Measurements from ENCODE around the gene MLLT1. TPM values are rescaled to one million over a fixed set of nuclear protein-coding genes. Genes with fewer than 3 reads are reported as not detected.
A peak's percentile ranks its signal among the peaks of the same experiment; 100 is the strongest.

Gene MLLT1, protein sequence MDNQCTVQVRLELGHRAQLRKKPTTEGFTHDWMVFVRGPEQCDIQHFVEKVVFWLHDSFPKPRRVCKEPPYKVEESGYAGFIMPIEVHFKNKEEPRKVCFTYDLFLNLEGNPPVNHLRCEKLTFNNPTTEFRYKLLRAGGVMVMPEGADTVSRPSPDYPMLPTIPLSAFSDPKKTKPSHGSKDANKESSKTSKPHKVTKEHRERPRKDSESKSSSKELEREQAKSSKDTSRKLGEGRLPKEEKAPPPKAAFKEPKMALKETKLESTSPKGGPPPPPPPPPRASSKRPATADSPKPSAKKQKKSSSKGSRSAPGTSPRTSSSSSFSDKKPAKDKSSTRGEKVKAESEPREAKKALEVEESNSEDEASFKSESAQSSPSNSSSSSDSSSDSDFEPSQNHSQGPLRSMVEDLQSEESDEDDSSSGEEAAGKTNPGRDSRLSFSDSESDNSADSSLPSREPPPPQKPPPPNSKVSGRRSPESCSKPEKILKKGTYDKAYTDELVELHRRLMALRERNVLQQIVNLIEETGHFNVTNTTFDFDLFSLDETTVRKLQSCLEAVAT
- total RNA-seq (2021; fragmentation: NEBNext Ultra II Directional; extraction: Animal tissue kit (Norgen Biotek cat#: 25700)), result 42.4 and 45.1 TPM in 2 replicates
- polyA plus RNA-seq (2011; rRNA removed), result 18.8 and 27.7 TPM in 2 replicates
- 19.7 TPM for polyA plus RNA-seq (2011; cell fraction: cytosol; rRNA removed)
- polyA plus RNA-seq (2011; cell fraction: nucleus; rRNA removed), result 74.8 TPM
- 24.7 to 35.8 TPM (median 32.5 TPM) in 4 replicates for polyA plus RNA-seq (2012, experiment 1 of 2)
- 17.2 TPM for polyA plus RNA-seq (2012, experiment 2 of 2)
- polyA plus RNA-seq (2013, experiment 1 of 2), result 22.0 TPM
- 21.5 TPM for polyA plus RNA-seq (2013, experiment 2 of 2)
- 7.1 and 12.4 TPM in 2 replicates for polyA minus RNA-seq (2011; rRNA and poly(A)+ RNA removed)
- 42.9 TPM for polyA minus RNA-seq (2011; cell fraction: cytosol; rRNA and poly(A)+ RNA removed)
- 13.2 TPM for polyA minus RNA-seq (2011; cell fraction: nucleus; rRNA and poly(A)+ RNA removed)
- long read RNA-seq, experiment 1, full-length matches to known transcripts, result 3 of 41 reads
- long read RNA-seq, experiment 1, partial matches to known transcripts, result 5 of 41 reads
- long read RNA-seq, experiment 1, other reads (novel, unspliced or antisense), result 33 of 41 reads
- long read RNA-seq, experiment 2, result 0 reads

DNA sequence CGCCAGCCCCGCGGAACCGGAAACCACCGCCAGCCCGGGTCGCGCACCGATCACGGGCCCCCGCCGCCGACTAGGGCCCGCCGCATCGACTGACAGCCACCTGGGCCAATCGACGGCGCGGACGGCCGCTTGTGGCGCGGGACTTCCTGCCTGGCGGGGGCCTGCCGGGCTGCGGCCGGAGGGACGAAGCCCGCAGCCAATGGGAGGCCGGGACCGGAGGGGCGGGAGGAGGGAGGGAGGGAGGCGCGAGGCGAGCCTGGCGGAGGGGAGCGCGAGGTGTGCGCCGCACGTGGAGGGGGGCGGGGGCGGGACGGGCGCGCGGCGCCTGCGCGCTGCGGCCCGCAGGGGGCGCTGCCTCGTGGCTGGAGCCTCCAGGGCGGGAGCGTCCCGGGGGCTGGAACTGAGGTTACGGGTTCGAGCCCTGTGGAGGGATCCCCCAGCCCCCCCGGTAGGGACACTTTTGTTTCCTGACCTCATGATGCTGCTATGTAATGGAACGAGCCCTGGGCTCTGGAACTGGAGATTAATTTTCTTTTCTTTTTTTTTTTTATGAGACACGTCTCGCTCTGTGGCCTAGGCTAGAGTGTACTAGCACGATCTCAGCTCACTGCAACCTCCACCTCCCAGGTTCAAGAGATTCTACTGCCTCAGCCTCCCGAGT lies at the start of gene MLLT1:
Gene MLLT1, minus strand, starts transcription at position 45 of the 661 bp plus-strand sequence. CDS start 191 bp downstream, outside the sequence.
- H3K4me3 ChIP-seq (ENCODE audit: extremely low read depth in 1 of 4, insufficient read depth in 2 of 4, low read depth in 3 of 4, low read length in 4 of 4), result peak within 1 kb of the TSS; percentile 69 to 83 (median 75)
- H3K79me1 ChIP-seq (ENCODE audit: low read depth, low read length), result peaks cover 28% of the 10 kb centered on the region
- H3K4ac ChIP-seq (replicated peaks; ENCODE audit: insufficient read length, low read depth, low read length), result no peak within 1 kb of the TSS
- peaks cover 20 to 27% of the 10 kb centered on the region in 2 experiments for H4K20me1 ChIP-seq (replicated peaks in 1 of 2; ENCODE audit: control insufficient read depth in 1 of 2, insufficient read depth in 2 of 2, low read length in 2 of 2)
- no peak within 1 kb of the TSS for H2BK15ac ChIP-seq (ENCODE audit: low read length)
- H3K23me2 ChIP-seq (ENCODE audit: low read depth, low read length), result peaks cover 5% of the 10 kb centered on the region; the same call in 1 of the 2 replicates
- H2AFZ ChIP-seq (ENCODE audit: low read length), result no peak within 1 kb of the TSS
- H2BK5ac ChIP-seq (ENCODE audit: low read depth, low read length), result no peak within 1 kb of the TSS
- H4K5ac ChIP-seq (ENCODE audit: insufficient read length, low read depth, low read length), result no peak within 1 kb of the TSS
- no peak within 1 kb of the TSS for H3K23ac ChIP-seq (ENCODE audit: insufficient read length)
- FAIRE-seq, result no peak
- 0 out of 4 replicates have a peak, but pooled peaks cover 0 to 4% of the 10 kb centered on the region in 2 experiments for H3K9me3 ChIP-seq (ENCODE audit: insufficient read depth in 2 of 2, low read depth in 1 of 2, low read length in 1 of 2)
- CTCF ChIA-PET (ENCODE audit: partially characterized antibody), result interaction anchor here (0.7 to 1.0 kb wide), 2 partner anchors 62 to 86 kb away, joined by 3 read pairs; no protein-coding TSS in a partner anchor
- peak within 1 kb of the TSS; percentile 64 to 88 for H3K4me2 ChIP-seq (ENCODE audit: insufficient read depth in 1 of 2, low read depth in 2 of 2, low read length in 2 of 2)
- POLR2A ChIA-PET (ENCODE audit: partially characterized antibody), result no interaction called here
- H4K8ac ChIP-seq (ENCODE audit: extremely low read depth, insufficient read depth, low read length), result peak within 1 kb of the TSS; percentile 68
- H3K18ac ChIP-seq (ENCODE audit: extremely low read depth, low read length), result no peak within 1 kb of the TSS
- no peaks in the 10 kb centered on the region; a peak in 1 of 8 replicates for H3K36me3 ChIP-seq (ENCODE audit: control insufficient read depth in 2 of 4, insufficient read depth in 4 of 4, low read length in 3 of 4)
- H2BK12ac ChIP-seq (ENCODE audit: low read depth, low read length), result no peak within 1 kb of the TSS
- H3K14ac ChIP-seq (ENCODE audit: insufficient read length), result no peak within 1 kb of the TSS
- H3K4me1 ChIP-seq (replicated peaks in 1 of 4; ENCODE audit: control insufficient read depth in 3 of 4, insufficient read depth in 4 of 4, low read length in 3 of 4), result peaks cover 0 to 18% (median 5%) of the 10 kb centered on the region in 4 experiments; a peak in 4 of 7 replicates
- H2BK120ac ChIP-seq (replicated peaks; ENCODE audit: low read depth, low read length), result no peak within 1 kb of the TSS
- H3K9ac ChIP-seq (replicated peaks in 1 of 4; ENCODE audit: extremely low read depth in 1 of 4, low read depth in 3 of 4, low read length in 3 of 4), result peak within 1 kb of the TSS; percentile 41 to 91 (median 68)
- H2BK20ac ChIP-seq (ENCODE audit: low read length), result no peak within 1 kb of the TSS
- no peaks in the 10 kb centered on the region for H3K27me3 ChIP-seq (replicated peaks in 1 of 4; ENCODE audit: control insufficient read depth in 3 of 4, extremely low read depth in 1 of 4, insufficient read depth in 3 of 4, low read length in 3 of 4)
- H4K91ac ChIP-seq (replicated peaks; ENCODE audit: insufficient read length, low read length), result no peak within 1 kb of the TSS
- no peak within 1 kb of the TSS for H2AK5ac ChIP-seq (ENCODE audit: low read depth, low read length)
- WGBS, 2 experiments (ENCODE audit: extremely low coverage in 1 of 2, insufficient coverage in 1 of 2, insufficient read length in 1 of 2, insufficient replicate concordance in 2 of 2, low coverage in 1 of 2, low lambda C conversion rate in 2 of 2, missing lambda C conversion rate in 1 of 2), result 38% methylated on average over 11 of the region's 66 CpGs; no CpG with 5 or more reads in 1 of the 2 experiments
- peaks cover 29 to 43% of the 10 kb centered on the region in 2 experiments for H3K79me2 ChIP-seq (ENCODE audit: control insufficient read depth in 1 of 2, insufficient read depth in 2 of 2, low read length in 2 of 2)
- peak; percentile 88 to 96 for DNase-seq (ENCODE audit: low read depth in 1 of 2, low spot score in 2 of 2)
- no peak within 1 kb of the TSS for H3K56ac ChIP-seq (replicated peaks; ENCODE audit: insufficient read length, low read depth, low read length)
- H3K27ac ChIP-seq (ENCODE audit: low read depth, low read length), result no peak within 1 kb of the TSS; the same call in 1 of the 2 replicates
- TF ChIP-seq, protein P1, sequence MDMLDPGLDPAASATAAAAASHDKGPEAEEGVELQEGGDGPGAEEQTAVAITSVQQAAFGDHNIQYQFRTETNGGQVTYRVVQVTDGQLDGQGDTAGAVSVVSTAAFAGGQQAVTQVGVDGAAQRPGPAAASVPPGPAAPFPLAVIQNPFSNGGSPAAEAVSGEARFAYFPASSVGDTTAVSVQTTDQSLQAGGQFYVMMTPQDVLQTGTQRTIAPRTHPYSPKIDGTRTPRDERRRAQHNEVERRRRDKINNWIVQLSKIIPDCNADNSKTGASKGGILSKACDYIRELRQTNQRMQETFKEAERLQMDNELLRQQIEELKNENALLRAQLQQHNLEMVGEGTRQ (IDR thresholded peaks at IDR 0.05; ENCODE audit: low read length), result no peak
- TF ChIP-seq POLR2A (IDR thresholded peaks at IDR 0.05; ENCODE audit: control extremely low read depth in 1 of 2, low read depth in 2 of 2, low read length in 2 of 2) (no peak), JUN (IDR thresholded peaks at IDR 0.05; ENCODE audit: low read depth, low read length) (no peak), PHF8 (conservative IDR thresholded peaks at IDR 0.05; ENCODE audit: low read depth, low read length) (no peak), CEBPB (IDR thresholded peaks at IDR 0.05; ENCODE audit: low read depth, low read length) (no peak)
- TF ChIP-seq, protein P2, sequence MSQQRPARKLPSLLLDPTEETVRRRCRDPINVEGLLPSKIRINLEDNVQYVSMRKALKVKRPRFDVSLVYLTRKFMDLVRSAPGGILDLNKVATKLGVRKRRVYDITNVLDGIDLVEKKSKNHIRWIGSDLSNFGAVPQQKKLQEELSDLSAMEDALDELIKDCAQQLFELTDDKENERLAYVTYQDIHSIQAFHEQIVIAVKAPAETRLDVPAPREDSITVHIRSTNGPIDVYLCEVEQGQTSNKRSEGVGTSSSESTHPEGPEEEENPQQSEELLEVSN (IDR thresholded peaks at IDR 0.05), result peak; percentile 96
